ENCODE measurements around the gene GMPR. TPM values are rescaled to one million over a fixed set of nuclear protein-coding genes. Genes with fewer than 3 reads are reported as not detected.

Gene GMPR
- total RNA-seq, 1 experiment from 2014 or later = 24.0 TPM

- Histone ChIP-seq H3K4me1 (ENCODE audit: control insufficient read depth in 1 of 2, insufficient read depth in 2 of 2, low read length in 2 of 2) (no peaks in the 10 kb centered on the region), H3K4me3 (replicated peaks in 1 of 2; ENCODE audit: low read depth in 1 of 2, low read length in 2 of 2) (no peak overlapping the region), H3K27me3 (ENCODE audit: insufficient read depth, low read length) (no peaks in the 10 kb centered on the region), H3K9ac (ENCODE audit: low read length) (no peak overlapping the region), H3K36me3 (ENCODE audit: control insufficient read depth in 1 of 2, insufficient read depth in 2 of 2, low read length in 2 of 2) (no peaks in the 10 kb centered on the region; a peak in 1 of 4 replicates), H4K20me1 (ENCODE audit: insufficient read depth) (no peaks in the 10 kb centered on the region), H3K79me2 (ENCODE audit: insufficient read depth, low read length) (no peaks in the 10 kb centered on the region), H3K9me3 (ENCODE audit: control insufficient read depth in 1 of 2, insufficient read depth in 1 of 2, low read depth in 1 of 2, low read length in 2 of 2) (no peaks in the 10 kb centered on the region), H2AFZ (ENCODE audit: low read depth, low read length, poor library complexity, severe bottlenecking) (no peak overlapping the region), H3K27ac (ENCODE audit: low read depth, low read length) (no peak overlapping the region), H3K4me2 (ENCODE audit: low read length) (no peak overlapping the region), H3K9me2 (ENCODE audit: insufficient read depth) (no peaks in the 10 kb centered on the region)
- ChIA-PET CTCF (no interaction called here), RAD21 (ENCODE audit: low non-redundant PET in 1 of 2, low total read pairs in 2 of 2, uncharacterized antibody in 2 of 2, unreplicated experiment in 2 of 2) (no interaction called here), POLR2A (no interaction called here)
- no peak for ATAC-seq
- no TSS peak for BruUV-seq (replicated peaks)
- intact Hi-C loops (cut with micrococcal nuclease) = no loop called here
- TF ChIP-seq SRF (IDR thresholded peaks at IDR 0.05; ENCODE audit: low read depth) = no peak
- TF ChIP-seq CTCF (IDR thresholded peaks at IDR 0.05 in 2 of 3, conservative IDR thresholded peaks at IDR 0.05 in 1 of 3; ENCODE audit: borderline replicate concordance in 1 of 3, insufficient read depth in 1 of 3, low read depth in 2 of 3, low read length in 2 of 3) = no peak
- no peak for DNase-seq (ENCODE audit: low read depth, low spot score)
These were observed 57.1 kb downstream of the GMPR start for GRCh38 chr6:16295471-16295870.

GRCh38 chr6:16296061-16296670, 57.8 kb downstream of the GMPR start:
- no peaks in the 10 kb centered on the region for H4K20me1 ChIP-seq (ENCODE audit: insufficient read depth)
- H3K4me2 ChIP-seq (ENCODE audit: low read length) = no peak overlapping the region
- no peak overlapping the region for H3K9ac ChIP-seq (ENCODE audit: low read length)
- DNase-seq (ENCODE audit: low read depth, low spot score) (no peak), ATAC-seq (no peak)
- no peak overlapping the region for H2AFZ ChIP-seq (ENCODE audit: low read depth, low read length, poor library complexity, severe bottlenecking)
- ChIA-PET POLR2A (no interaction called here), RAD21 (ENCODE audit: low non-redundant PET in 1 of 2, low total read pairs in 2 of 2, uncharacterized antibody in 2 of 2, unreplicated experiment in 2 of 2) (no interaction called here), CTCF (no interaction called here)
- intact Hi-C loops (cut with micrococcal nuclease) = no loop called here
- no peak overlapping the region for H3K4me3 ChIP-seq (replicated peaks in 1 of 2; ENCODE audit: low read depth in 1 of 2, low read length in 2 of 2)
- no peak overlapping the region for H3K27ac ChIP-seq (ENCODE audit: low read depth, low read length)
- H3K27me3 ChIP-seq (ENCODE audit: insufficient read depth, low read length) = no peaks in the 10 kb centered on the region
- no peaks in the 10 kb centered on the region for H3K9me2 ChIP-seq (ENCODE audit: insufficient read depth)
- H3K36me3 ChIP-seq (ENCODE audit: control insufficient read depth in 1 of 2, insufficient read depth in 2 of 2, low read length in 2 of 2) = no peaks in the 10 kb centered on the region; a peak in 1 of 4 replicates
- H3K9me3 ChIP-seq (ENCODE audit: control insufficient read depth in 1 of 2, insufficient read depth in 1 of 2, low read depth in 1 of 2, low read length in 2 of 2) = no peaks in the 10 kb centered on the region
- no peaks in the 10 kb centered on the region for H3K4me1 ChIP-seq (ENCODE audit: control insufficient read depth in 1 of 2, insufficient read depth in 2 of 2, low read length in 2 of 2)
- no peaks in the 10 kb centered on the region for H3K79me2 ChIP-seq (ENCODE audit: insufficient read depth, low read length)
- no TSS peak for BruUV-seq (replicated peaks)
- TF ChIP-seq EZH2phosphoT487 (IDR thresholded peaks at IDR 0.05; ENCODE audit: borderline replicate concordance) = no peak
- TF ChIP-seq CTCF (IDR thresholded peaks at IDR 0.05 in 2 of 3, conservative IDR thresholded peaks at IDR 0.05 in 1 of 3; ENCODE audit: borderline replicate concordance in 1 of 3, insufficient read depth in 1 of 3, low read depth in 2 of 3, low read length in 2 of 3) = no peak
- no peak for TF ChIP-seq CEBPB (IDR thresholded peaks at IDR 0.05; ENCODE audit: low read depth)
- TF ChIP-seq ZNF274 (IDR thresholded peaks at IDR 0.05; ENCODE audit: low read depth, low read length) = no peak
- TF ChIP-seq MAX (IDR thresholded peaks at IDR 0.05) = no peak
- TF ChIP-seq YY1 (IDR thresholded peaks at IDR 0.05; ENCODE audit: extremely low read depth, insufficient replicate concordance, low read depth, low read length) = no peak
- TF ChIP-seq TCF7L2 (IDR thresholded peaks at IDR 0.05; ENCODE audit: borderline replicate concordance, extremely low read depth, insufficient read depth, insufficient read length) = no peak
- TF ChIP-seq ZBTB33 (IDR thresholded peaks at IDR 0.05; ENCODE audit: extremely low read depth, insufficient replicate concordance, low read length) = no peak
- no peak for TF ChIP-seq JUND (IDR thresholded peaks at IDR 0.05)
- no peak for TF ChIP-seq ZFX (IDR thresholded peaks at IDR 0.05)
- TF ChIP-seq POLR2A (IDR thresholded peaks at IDR 0.05; ENCODE audit: borderline replicate concordance, extremely low read depth, insufficient read depth, insufficient read length) = no peak
- no peak for TF ChIP-seq FOSL1 (IDR thresholded peaks at IDR 0.05; ENCODE audit: low read depth)
- TF ChIP-seq SRF (IDR thresholded peaks at IDR 0.05; ENCODE audit: low read depth) = no peak
